ENCODE data around the gene PPP1R9A.
A peak's percentile ranks its signal among the peaks of the same experiment; 100 is the strongest.

The PPP1R9A gene

DNA sequence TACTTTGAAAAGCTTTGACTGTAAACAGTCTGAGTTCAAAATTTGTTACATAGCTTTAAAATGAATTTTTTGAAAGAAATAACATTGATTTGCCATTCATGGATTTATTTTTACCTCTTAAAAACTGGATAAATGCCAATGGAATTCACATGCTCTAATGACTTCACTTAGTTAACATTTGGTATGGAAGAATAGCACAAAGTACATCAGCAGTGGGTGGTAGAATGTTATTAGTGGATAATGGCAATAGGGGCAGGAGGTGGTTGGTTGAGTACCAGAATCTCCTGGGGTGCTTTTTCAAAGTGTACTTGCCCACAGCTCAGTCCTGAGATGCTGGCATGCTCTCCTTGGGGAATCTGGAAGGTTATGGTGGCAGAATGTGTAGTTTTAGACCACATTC is 4.7 kb downstream of the PPP1R9A start:
- peak; percentile 13 for DNase-seq

GRCh38 chr7:94913391-94913790 is 6.0 kb downstream of the PPP1R9A start:
- DNase-seq, result no peak

GRCh38 chr7:94921911-94922310 is 14.5 kb downstream of the PPP1R9A start:
- no peak for DNase-seq

GRCh38 chr7:94922457-94922856 is 15.1 kb downstream of the PPP1R9A start:
- DNase-seq, result no peak

- DNase-seq, result no peak
Observed at GRCh38 chr7:94923412-94923811, 16.0 kb downstream of the PPP1R9A start.

DNA sequence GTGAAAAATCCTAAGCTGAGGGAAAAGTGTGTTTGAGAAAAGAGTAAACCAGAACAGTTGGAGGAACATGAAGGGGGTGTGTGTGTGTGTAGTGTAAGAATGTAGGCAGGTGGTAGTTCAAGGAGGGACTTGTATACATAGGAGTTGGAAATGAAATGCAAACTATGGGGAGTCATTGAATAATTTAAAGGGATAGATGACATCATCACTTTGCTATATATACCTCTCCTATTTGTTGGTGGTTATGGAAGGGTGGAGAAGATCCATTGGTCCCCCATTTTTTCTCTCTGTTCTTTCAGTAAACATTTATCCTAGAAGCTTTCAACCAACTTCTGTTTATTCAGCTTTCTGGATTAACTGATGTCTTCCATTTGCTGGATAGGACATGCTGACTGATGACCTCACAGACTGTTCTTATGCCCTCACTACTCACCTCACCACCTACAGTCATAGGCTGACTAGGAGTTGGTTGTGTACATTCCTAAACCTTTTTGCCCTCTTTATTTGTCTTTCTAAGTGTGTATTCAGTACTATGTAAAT is 20.8 kb downstream of the PPP1R9A start:
- DNase-seq, result no peak

DNA sequence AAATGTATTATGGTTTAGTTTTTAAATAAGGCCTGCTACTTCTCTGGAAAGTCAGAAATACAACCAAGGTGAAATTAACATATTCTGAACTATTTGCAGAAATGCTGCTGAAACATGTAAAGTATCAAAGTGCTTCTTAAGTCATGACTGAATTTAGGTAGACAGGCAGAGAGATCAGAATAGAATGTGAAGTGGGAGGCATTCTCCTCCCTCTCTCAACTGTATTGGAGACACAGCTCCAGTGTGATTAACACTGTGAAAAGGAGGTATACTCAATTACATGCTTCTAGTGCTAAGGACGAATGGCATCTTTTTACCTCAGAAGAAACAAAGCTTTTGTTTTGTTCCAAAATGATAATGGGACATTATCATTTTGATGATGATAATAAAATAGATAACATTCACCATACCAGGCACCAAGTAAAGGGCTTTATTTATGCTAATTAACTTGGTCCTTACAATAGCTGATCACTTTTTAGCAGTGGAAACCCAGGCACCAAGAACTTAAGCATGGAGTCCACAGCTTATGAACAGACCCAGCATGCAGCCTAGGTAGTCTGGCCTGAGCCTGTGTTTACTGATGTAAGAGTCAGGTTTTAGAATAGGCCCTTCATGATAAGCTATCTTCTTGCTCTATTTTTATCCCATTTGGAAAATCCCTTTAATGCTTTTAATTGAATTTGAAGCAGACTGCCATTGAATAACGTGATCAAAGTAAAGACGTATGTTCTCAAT is 26.0 kb downstream of the PPP1R9A start:
- no peak for DNase-seq

DNA sequence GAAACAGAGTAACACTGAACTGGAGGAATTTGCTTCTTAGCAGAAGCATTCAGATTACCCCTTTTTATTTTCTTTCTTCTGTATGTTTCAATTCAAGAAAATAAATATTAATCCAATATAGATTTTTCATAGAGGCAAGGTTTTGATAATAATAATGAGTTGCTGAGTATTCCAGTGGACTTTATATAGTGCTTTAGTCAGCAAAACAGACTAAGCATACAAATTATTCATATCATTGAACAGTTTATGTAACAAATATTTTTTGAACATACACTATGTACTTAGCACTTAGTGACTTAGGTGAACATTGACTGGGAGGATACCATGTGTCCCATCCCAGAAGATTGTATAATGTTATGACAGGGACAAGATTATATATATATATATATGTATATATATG is 32.0 kb downstream of the PPP1R9A start:
- no peak for DNase-seq

GRCh38 chr7:94940241-94940640 is 32.8 kb downstream of the PPP1R9A start:
- DNase-seq, result no peak

GRCh38 chr7:94941844-94942632 is 34.6 kb downstream of the PPP1R9A start:
- DNase-seq, result peak; percentile 25

DNA sequence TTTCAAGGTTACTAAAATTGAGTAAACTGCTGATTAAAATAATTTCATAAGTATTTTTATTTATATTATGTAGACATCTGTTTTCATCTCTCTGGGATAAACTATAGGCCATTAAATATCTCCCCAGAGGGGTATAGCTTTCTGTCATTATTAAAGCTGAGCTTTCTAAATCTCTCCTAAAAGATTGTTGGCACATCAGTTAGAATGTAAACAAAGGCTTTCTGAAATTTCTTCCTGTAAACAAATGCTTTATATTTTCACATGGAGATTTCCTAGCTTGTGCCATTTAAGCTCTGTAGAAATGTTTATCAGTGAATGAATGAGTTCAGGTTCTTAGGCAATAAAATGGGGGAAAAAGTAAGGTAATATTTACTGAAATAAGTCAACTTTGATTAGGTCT is 35.7 kb downstream of the PPP1R9A start:
- DNase-seq, result no peak

- DNase-seq, result no peak
Observed at GRCh38 chr7:94949532-94949931, 42.1 kb downstream of the PPP1R9A start.

DNA sequence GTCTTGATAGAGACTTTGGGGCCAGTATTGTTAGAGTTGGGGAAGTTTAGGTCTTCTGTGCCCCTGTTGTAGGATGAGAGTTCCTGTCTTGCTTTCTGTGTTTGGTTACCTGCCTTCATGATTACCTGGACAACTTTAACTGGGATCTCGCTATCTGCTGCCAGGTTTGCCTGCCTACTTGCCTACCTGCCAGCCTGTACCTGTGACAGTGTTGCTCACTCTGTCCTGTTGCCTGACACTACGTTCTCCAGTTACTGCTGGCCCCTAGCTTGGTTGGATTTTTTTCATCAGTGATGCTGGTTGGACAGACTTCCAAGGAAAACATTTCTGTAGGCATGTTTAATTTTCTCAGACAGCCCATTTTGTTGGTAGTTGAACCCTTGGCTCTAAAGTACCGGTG is 48.4 kb downstream of the PPP1R9A start:
- no peak for DNase-seq

GRCh38 chr7:94957061-94957460 is 49.7 kb downstream of the PPP1R9A start:
- DNase-seq, result no peak

DNA sequence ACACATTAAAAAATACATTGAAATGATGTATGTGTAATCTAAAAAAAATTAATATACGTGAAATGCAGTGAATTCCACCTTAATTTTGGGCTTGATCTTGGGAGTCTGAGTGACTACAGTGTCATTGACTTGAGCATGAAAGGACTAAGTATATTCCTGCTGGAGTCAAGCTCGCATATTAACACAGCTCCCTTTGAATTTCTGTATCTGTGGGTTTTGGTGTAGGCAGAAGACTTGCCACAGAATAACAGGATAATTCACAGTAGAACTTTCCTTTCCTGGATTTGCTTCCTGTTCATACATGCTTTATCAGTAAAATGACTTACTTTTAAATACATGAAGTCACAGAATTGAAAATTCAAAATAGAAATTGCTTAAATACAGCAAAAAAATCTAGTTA is 55.3 kb downstream of the PPP1R9A start:
- no peak for DNase-seq

- DNase-seq, result peak; percentile 10
Observed at GRCh38 chr7:94969434-94970084, 62.2 kb downstream of the PPP1R9A start.

- DNase-seq, result no peak
Observed at GRCh38 chr7:94970085-94970576, 62.7 kb downstream of the PPP1R9A start.

GRCh38 chr7:94971051-94971867 is 63.9 kb downstream of the PPP1R9A start:
- DNase-seq, result no peak

DNA sequence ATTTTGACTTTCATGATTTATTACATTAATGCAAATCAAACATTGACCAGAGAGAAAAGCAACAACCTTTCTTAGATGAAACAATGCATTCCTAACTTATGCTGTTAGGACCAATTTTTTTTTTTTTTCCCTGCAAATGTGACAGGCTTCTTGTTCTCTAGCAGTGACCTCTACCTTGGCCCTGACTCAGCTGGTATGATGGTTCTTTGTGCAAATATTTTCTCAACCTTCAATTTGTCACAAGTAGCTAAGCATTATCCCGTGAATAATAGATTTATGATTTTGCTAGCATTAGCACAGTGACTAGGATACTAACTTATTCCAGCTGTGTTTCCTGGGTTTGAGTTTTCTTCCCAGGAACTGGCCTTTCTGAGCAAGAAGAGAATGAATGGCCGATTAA is 64.9 kb downstream of the PPP1R9A start:
- peak; percentile 60 for DNase-seq

- DNase-seq, result no peak
Observed at GRCh38 chr7:94973844-94974243, 66.5 kb downstream of the PPP1R9A start.

- DNase-seq, result no peak
Observed at GRCh38 chr7:94974423-94974822, 67.0 kb downstream of the PPP1R9A start.

GRCh38 chr7:94975336-94975735 is 67.9 kb downstream of the PPP1R9A start:
- no peak for DNase-seq
